Measurements from ENCODE around the gene ARMC3. TPM values are rescaled to one million over a fixed set of nuclear protein-coding genes. Genes with fewer than 3 reads are reported as not detected.
"Not testable (repeated sequence)": the region's sequence is repeated elsewhere in the genome, so short reads cannot be mapped to it uniquely, and the experiment has no call there.

Gene ARMC3
- total RNA-seq, result not detected

DNA sequence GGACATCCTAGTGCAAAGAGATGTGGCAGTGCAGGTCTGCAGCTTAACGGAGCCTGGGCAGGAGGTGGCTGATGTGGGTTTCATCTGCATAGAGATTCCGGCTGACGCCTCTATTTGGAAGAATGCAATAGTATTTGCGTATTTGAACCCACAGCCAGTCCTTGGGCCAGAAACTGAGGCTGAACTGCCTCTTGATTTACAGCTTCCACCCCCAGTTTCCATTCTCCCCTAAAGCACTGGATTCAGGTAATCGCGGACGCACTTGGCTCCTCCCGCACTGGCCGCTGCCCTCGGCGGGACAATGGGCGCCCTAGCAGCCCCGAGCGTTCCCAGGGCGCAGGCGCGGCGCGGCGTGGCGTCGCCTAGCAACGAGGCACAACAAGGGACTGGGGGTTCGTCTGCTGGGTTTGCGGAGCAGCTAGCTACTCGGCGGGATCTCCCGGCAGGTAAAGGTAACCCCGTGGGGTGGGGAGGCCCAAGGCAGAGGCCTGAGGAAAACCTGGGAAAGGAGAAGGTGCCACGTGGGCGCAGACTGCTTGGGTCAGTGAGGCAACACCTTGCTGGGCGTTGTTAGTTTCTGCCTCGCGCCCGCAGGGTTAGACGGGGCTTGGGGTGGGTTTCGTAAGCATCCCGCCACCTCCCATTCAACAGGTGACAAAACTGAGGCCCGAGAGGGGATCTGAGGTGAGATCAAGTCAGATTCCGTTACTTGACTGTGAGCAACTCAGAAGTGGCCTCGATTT lies at the start of gene ARMC3:
ARMC3 (plus strand) TSS at position 393 of the 743 bp plus-strand sequence. CDS start 3,944 bp downstream, outside the sequence.
- DNase-seq, result no peak

DNA sequence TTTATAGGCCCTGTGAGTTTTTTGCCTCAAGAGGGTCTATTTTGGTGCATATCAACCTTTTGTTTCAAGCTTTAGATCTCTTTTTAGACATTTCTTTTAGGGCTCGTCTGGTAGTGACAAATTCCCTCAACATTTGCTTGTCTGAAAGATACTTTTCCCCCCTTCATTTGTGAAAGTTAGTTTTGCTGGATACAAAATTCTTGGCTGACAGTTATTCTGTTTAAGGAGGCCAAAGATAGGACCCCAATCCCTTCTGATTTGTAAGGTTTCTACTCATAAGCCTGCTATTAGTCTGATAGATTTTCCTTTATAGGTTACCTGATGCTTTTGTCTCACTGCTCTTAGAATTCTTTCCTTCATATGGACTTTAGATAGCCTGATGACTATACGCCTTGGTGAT lies 36.1 kb upstream of the ARMC3 start:
- no peak for DNase-seq

DNA sequence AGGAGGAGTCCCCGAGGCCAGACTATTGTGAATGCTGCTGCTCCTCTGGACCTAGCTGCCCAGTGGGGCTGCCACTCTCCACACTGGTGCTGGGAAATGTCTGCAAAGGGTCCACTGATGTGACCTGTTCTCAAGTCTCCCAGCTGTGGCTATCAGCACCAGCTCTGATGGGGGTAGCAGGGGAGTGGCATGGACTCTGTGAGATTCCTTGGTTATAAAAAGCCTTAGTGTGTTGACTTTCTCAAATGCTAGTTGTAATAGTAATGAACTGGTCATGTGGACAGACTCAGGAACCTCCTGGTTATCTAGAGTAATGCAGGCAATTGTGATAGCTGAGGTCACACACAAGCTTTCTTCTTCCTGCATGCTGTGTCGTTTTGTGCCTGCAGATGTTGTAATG lies 34.1 kb upstream of the ARMC3 start:
- DNase-seq, result no peak

- peak; percentile 18 for DNase-seq
These were observed 33.1 kb upstream of the ARMC3 start for GRCh38 chr10:22894714-22895113.

DNA sequence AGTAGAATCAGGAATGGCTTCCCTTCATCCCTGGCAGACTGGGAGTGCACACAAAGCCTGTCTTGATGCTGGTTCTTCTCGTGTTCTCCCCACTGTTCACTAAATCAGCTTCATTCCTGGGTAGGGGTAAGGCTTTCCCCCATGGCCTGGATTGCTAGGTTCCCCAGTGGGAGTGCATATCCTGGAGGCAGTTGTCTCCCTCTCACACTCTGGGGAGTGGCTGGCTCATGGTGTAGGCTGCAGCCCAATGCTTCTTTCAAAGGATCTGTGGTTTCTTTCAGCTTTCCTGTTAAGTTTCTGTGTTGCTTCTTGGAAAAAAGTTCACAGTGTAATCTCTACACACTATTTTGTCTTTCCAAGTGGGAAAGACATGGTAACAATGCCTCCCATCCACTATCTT lies 32.6 kb upstream of the ARMC3 start:
- DNase-seq, result no peak

- DNase-seq, result no peak
These were observed 30.5 kb upstream of the ARMC3 start for GRCh38 chr10:22897371-22897770.

- no peak for DNase-seq
These were observed 28.5 kb upstream of the ARMC3 start for GRCh38 chr10:22899307-22899706.

DNA sequence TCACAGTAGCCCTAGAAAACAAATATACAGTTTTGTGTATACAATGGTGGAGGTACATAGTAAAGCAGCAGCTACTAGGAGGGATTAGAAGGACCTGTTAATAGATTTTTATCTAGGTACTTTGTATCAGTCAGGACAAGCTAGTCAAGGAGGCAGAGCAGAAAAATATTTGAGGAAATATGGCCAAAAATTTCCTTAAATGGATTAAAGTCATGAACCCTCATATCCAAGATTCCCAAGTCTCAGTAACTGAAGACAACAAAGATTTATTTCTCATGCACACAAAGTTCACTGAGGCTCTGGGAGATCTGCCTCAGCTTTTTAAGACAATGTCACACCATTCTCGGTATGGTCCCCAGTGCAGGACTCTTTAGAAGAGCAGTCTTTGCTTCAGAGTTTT lies 28.1 kb upstream of the ARMC3 start:
- DNase-seq, result no peak

GRCh38 chr10:22900841-22901601 lies 26.8 kb upstream of the ARMC3 start:
- DNase-seq, result no peak

GRCh38 chr10:22902147-22902546 lies 25.7 kb upstream of the ARMC3 start:
- not testable (repeated sequence) for DNase-seq

- no peak for DNase-seq
These were observed 24.2 kb upstream of the ARMC3 start for GRCh38 chr10:22903694-22904093.

GRCh38 chr10:22906767-22907166 lies 21.1 kb upstream of the ARMC3 start:
- no peak for DNase-seq

DNA sequence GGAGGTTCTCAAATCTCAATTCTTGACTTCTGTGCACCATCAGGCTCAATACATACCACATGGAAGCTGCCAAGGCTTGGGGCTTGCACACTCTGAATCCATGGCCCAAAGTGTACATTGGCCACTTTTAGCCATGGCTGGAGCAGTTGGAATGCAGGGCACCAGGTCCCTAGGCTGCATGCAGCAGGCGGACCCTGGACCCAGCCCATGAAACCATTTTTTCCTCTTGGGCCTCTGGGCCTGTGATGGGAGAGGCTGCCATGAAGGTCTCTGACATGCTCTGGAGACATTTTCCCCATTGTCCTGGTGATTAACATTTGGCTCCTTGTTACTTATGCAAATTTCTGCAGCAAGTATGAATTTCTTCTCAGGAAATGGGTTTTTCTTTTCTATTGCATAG lies 19.0 kb upstream of the ARMC3 start:
- DNase-seq, result no peak

GRCh38 chr10:22909673-22910072 lies 18.2 kb upstream of the ARMC3 start:
- DNase-seq, result not testable (repeated sequence)

- DNase-seq, result no peak
These were observed 16.8 kb upstream of the ARMC3 start for GRCh38 chr10:22911067-22911466.

DNA sequence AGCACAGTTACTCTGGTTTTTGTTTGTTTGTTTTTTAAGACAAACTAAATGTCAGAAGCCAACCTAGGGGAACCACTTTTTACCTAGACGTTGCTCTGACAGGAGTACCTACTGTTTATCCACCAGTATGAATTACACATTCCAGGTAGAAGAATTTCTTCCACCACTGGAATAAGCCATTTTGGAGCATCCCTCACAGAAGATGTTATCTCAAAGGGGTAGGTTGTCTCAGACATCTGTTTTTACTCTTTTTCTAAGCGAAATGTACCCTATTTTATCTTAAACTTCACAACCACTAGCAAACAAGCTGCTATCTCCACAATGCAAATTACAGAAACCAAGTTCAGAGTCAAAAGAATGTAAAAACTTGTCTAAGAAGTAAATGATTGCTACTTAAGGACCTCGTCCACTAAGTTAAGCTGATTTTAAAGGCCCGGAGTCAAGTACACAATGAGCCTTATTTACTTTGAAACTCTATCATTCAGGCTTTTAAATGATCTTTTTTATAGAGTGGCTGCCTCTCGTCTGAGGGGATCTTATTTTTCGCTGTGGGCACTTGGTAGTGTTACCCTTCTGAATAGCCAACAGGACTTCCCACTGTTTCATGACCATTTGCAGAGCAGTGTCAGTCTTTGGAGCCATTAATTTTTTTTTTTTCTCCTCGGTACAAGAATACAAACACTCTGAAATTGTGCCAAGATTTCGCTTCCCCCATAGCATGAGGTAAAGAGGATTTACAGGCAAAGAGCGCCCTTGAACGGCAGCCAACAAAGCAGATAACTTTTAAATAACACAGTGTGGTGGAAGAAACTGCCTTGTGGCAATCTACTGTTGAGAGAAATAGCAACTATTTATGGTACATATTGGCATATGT lies 15.7 kb upstream of the ARMC3 start:
- peak; percentile 18 for DNase-seq

GRCh38 chr10:22912763-22913384 lies 15.0 kb upstream of the ARMC3 start:
- DNase-seq, result no peak

DNA sequence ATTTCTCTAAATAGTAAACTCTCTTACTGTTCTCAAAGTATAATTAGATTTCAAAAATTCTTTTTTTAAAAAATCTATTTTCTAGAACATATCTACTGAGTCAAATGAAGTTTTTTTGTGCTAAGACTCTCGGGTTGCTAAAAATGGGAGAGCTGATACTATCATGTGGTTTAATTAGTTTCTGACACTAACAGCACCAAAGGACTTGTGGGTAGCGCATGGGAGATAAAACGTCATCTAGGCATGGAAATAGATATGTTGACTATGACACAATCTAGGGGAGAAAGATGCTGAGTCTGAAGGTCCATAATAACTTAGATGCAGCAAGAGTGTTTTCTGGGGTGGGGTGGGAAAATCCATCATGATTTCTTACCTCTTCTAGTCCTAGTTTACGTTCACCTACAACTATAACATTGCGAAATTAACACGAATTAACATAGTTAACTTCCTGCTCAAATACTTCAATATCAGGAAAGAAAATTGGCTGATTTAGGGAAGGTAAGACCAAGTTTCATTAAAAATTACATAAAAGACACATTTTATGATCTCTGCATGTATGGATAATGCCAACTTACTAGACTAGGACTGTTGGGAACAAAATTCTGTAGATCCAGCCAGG lies 14.3 kb upstream of the ARMC3 start:
- DNase-seq, result no peak

DNA sequence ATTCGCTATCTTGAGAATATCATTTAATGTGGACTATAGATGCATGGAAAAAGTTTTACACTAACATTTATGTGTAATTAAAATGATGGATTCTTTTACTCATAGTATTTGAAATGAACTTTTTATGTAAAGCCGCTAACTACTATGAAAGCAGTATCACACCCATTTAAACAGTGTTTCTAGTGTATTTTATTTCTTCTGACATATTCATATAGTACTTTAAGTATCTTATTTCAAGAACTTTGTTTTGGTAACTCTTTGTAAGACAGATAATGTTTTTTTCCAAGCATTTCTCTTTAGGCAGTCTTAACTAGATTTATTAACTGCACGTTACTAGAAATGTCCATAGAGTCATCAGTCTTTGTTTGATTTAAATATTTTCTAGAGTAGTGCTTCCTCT lies 12.5 kb upstream of the ARMC3 start:
- no peak for DNase-seq

DNA sequence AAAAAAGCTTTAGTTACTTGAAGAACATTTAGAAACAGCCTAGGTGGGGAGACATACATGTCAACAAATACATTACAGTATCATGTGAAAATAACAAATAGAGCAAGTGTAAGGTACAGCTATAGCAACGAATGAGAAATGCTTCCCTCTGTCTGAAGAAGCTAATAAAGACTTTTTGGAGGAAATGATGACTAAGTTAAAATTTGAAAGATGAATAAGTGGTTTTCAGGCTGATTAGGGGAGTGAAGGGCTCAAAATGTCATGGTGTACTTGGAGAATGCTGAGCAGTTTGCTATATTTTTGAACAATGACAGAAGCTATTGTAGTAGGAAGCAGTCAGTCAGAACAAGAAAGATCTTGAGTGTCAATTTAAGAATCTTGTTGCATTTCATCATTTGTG lies 2.8 kb upstream of the ARMC3 start:
- no peak for DNase-seq

DNA sequence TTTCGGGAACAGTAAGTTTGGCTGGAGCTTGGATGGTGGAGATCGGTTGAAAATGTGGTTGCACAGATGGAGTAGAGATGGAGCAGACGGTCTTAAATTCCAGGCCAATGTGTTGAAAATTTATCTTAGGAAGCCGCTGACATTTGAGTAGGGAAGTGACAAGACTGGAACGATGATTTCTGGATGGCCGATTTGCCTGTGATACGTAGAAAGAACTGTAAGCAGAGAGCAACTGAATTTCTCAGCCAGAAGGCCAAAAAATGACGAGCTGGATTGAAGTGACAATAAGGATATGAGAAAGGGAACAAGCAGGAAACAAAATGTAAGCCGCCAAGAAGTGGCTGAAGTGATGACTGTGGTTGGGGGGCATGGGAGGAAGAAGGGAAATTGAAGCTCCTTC lies 687 bp upstream of the ARMC3 start:
- no peak for DNase-seq

DNA sequence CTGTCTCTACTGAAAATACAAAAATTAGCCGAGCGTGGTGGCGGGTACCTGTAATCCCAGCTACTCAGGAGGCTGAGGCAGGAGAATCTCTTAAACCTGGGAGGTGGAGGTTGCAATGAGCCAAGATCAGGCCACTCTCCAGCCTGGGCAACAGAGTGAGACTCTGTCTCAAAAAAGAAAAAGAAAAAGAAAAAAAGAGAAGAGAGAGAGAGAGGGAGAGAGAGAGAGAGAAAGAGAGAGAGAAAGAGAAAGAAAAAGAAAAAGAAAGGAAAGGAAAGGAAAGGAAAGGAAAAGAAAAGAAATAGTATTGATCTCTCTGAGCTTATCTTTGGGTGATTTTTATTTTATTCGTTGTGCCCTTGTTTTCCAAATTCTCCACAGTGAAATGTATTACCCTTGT lies 1.2 kb downstream of the ARMC3 start:
- not testable (repeated sequence) for DNase-seq

Data from skin of body (tissue), 2 donors.